Activated B cell treated with CpG ODN at 0.5 μM for 24 hours (primary cell): ENCODE measurements around the gene CNTFR. TPM values are rescaled to one million over a fixed set of nuclear protein-coding genes. Genes with fewer than 3 reads are reported as not detected.

Experiments used
- ATAC-seq: fragments of 200-7000 bp; cut with Tn5 transposase; one replicate; pipeline ENCODE4 v1.10.0; 2021; ENCODE audit warnings: low read depth, mild to moderate bottlenecking, moderate library complexity
- CTCF ChIA-PET: fragments of 350-600 bp; sonication (Branson Sonifier 250); formaldehyde crosslinking; loops from one replicate; lab custom pipeline; 2021; ENCODE audit warnings: antibody characterized with exemption; lab: Charles Lee
- POLR2A ChIA-PET: fragments of 350-600 bp; sonication (Branson Sonifier 250); formaldehyde crosslinking; loops from one replicate; lab custom pipeline; 2021; ENCODE audit warnings: antibody characterized with exemption; lab: Charles Lee
- DNase-seq: peaks from one replicate; pipeline ENCODE4 v3.0.0; 2022
- H3K27ac Mint-ChIP-seq: one replicate; pipeline ENCODE4 v1.8.0; 2020; ENCODE audit warnings: mixed read lengths
- H3K27me3 Mint-ChIP-seq: one replicate; pipeline ENCODE4 v1.8.0; 2021; ENCODE audit warnings: mixed read lengths
- H3K36me3 Mint-ChIP-seq: one replicate; pipeline ENCODE4 v1.8.0; 2021; ENCODE audit warnings: low read depth, mixed read lengths
- H3K4me1 Mint-ChIP-seq: one replicate; pipeline ENCODE4 v1.8.0; 2021; ENCODE audit warnings: mixed read lengths
- H3K4me3 Mint-ChIP-seq: one replicate; pipeline ENCODE4 v1.8.0; 2020; ENCODE audit warnings: mild to moderate bottlenecking, mixed read lengths
- H3K9me3 Mint-ChIP-seq: one replicate; pipeline ENCODE4 v1.8.0; 2020; ENCODE audit warnings: mixed read lengths
- intact Hi-C: fragments of 100-400 bp; cut with micrococcal nuclease; formaldehyde crosslinking; loops from one replicate; pipeline ENCODE4 v1.15.1; 2024
- total RNA-seq: library from RNA; stranded (reverse); gene quantifications from 2 replicates; pipeline ENCODE4 v1.2.3, GENCODE V29; 2022
- TF ChIP-seq, protein P1 (sequence below): fragments of 200-600 bp; IDR thresholded peaks from one replicate; pipeline ENCODE4 v1.8.0; 2022; ENCODE audit warnings: antibody characterized with exemption, mild to moderate bottlenecking

CNTFR gene
- total RNA-seq, 1 donor from 2014 or later, result not detected

DNA sequence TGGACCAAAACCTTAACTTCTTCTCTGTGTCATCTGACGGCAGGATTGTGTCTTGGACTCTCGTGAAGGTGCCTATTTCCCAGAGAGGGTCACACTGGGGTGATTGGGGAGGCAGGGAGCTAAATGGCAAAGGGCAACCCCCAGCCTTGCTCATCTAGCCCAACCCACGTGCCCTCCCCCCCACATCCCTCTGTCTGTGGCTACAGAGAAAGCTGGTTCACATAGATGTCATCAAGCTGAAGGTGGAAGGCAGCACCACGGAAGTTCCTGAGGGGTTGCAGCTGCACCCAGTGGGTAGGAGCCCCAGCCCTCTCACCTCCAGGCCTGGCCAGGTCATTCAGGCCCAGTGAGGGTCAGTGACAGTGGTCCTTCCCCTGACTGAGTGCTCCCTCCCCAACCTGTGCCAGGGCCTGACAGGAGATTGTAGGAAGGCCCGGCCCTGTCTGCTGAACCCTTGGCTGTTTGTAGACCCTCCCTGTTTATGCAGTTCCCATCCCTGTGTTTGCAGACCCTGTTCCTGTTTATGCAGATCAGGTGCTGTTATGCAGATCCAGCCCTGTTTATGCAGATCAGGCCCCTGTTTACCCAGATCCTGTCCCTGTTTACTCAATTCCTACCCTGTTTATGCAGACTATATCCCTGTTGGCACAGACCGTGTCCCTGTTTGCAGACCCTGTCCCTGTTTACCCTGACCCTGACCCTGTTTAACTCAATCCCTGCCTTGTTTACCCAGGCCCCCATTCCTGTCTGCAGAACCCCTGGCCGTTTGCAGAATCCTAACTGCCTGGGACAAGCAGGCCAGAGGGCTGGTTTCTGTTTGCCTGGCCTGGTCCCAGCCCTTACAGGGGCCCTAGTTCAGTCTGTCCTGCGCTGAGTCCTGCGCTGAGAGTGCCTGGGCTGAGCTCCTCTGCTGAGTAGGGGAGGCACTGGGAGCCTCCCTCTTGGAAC lies 77.1 kb downstream of the CNTFR start:
- ChIA-PET POLR2A (no interaction called here), CTCF (interaction anchor here (1.4 kb wide), 1 partner anchor 108 kb away, joined by 3 read pairs; no protein-coding TSS in a partner anchor)
- Mint-ChIP-seq H3K4me3 (no peak overlapping the region), H3K27ac (no peak overlapping the region), H3K9me3 (no peaks in the 10 kb centered on the region), H3K27me3 (peaks cover 1% of the 10 kb centered on the region), H3K4me1 (no peaks in the 10 kb centered on the region), H3K36me3 (no peaks in the 10 kb centered on the region)
- ATAC-seq (no peak), DNase-seq (no peak)
- intact Hi-C loops, result no loop called here
- TF ChIP-seq, protein P1, sequence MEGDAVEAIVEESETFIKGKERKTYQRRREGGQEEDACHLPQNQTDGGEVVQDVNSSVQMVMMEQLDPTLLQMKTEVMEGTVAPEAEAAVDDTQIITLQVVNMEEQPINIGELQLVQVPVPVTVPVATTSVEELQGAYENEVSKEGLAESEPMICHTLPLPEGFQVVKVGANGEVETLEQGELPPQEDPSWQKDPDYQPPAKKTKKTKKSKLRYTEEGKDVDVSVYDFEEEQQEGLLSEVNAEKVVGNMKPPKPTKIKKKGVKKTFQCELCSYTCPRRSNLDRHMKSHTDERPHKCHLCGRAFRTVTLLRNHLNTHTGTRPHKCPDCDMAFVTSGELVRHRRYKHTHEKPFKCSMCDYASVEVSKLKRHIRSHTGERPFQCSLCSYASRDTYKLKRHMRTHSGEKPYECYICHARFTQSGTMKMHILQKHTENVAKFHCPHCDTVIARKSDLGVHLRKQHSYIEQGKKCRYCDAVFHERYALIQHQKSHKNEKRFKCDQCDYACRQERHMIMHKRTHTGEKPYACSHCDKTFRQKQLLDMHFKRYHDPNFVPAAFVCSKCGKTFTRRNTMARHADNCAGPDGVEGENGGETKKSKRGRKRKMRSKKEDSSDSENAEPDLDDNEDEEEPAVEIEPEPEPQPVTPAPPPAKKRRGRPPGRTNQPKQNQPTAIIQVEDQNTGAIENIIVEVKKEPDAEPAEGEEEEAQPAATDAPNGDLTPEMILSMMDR, result no peak

DNA sequence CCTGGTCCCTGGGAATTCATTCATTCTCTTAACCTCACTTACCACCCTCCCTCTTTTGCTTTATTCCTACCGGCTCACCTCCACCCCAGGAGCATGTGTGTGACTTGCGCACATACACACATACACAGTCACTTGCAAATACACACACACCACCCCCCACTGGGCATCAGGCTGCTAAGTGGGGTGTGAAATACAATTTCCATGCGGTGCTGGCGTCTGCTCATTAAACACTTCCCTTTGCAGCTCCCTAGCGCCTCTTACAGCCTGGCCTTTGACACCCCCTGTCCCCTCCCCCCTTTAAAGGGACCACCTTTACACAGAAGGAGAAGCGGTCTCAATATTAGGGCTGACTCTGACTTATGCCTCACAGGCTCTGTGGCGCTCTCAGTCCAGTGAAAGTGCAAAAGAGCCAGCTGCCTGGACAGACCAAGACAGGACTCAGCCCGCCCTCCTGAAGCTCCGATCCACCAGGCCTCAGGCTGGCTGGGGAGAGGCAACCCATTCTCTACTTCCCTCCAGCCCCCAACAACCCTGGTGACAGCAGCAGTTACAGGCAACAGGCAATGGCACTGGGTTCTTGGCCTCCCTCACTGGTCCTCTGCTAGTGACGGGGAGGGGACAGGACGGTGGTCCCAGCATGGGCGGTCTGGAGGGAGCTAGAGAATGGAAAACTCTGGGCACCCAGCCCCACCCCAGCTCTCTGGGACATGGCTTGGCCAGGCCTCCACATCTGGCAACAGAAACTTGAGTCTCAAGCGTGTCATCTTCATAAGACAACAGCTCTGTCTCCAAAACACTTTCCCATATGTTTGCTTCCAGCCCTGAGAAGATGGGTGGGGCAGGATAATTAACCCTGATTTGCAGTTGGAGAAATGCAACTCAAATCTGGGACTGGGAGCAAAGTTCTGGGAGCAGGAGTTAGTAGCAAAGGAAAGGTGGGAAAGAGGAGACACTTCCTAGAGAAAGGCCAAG lies 78.7 kb downstream of the CNTFR start:
- TF ChIP-seq, protein P1, result no peak
- ChIA-PET CTCF (no interaction called here), POLR2A (interaction anchor here (0.5 kb wide), 1 partner anchor 165 kb away, joined by 4 read pairs; no protein-coding TSS in a partner anchor)
- Mint-ChIP-seq H3K36me3 (no peaks in the 10 kb centered on the region), H3K4me3 (no peak overlapping the region), H3K27me3 (peaks cover 3% of the 10 kb centered on the region), H3K4me1 (no peaks in the 10 kb centered on the region), H3K9me3 (no peaks in the 10 kb centered on the region), H3K27ac (no peak overlapping the region)
- DNase-seq, result no peak
- intact Hi-C loops, result no loop called here
- no peak for ATAC-seq

DNA sequence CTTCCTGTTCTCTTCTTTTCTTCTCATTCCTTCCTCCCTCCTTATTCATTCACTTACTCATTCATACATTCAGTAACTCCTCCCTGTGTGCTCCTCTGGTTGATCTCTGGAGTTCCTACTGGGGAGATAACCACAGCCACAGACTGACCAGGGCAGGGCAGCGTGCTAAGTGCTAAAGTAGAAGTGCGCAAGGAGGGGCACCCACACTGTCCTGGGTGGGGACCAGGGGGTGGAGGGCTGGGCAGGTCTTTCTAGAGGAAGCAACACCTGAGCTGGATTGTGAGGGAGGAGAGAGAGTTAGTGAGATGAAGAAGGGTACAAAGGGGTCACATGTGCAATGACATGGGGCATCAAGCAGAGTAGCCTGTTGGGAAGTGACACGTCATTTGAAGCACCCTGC lies 80.6 kb downstream of the CNTFR start:
- ATAC-seq, result no peak
- Mint-ChIP-seq H3K9me3 (no peaks in the 10 kb centered on the region), H3K27ac (no peak overlapping the region), H3K4me3 (no peak overlapping the region), H3K27me3 (peaks cover 3% of the 10 kb centered on the region), H3K4me1 (no peaks in the 10 kb centered on the region), H3K36me3 (no peaks in the 10 kb centered on the region)
- CTCF ChIA-PET, result interaction anchor here (1.5 kb wide), 1 partner anchor 11 kb away, joined by 4 read pairs; no protein-coding TSS in a partner anchor
- TF ChIP-seq, protein P1, result no peak
- intact Hi-C loops, result no loop called here
- POLR2A ChIA-PET, result no interaction called here
- DNase-seq, result no peak

- TF ChIP-seq, protein P1, result no peak
- ATAC-seq (no peak), DNase-seq (no peak)
- CTCF ChIA-PET, result interaction anchor here (1.5 kb wide), 1 partner anchor 10 kb away, joined by 4 read pairs; no protein-coding TSS in a partner anchor
- Mint-ChIP-seq H3K36me3 (no peaks in the 10 kb centered on the region), H3K4me3 (no peak overlapping the region), H3K27ac (no peak overlapping the region), H3K4me1 (no peaks in the 10 kb centered on the region), H3K9me3 (no peaks in the 10 kb centered on the region), H3K27me3 (peaks cover 3% of the 10 kb centered on the region)
- POLR2A ChIA-PET, result no interaction called here
- intact Hi-C loops, result no loop called here
These were observed 81.1 kb downstream of the CNTFR start for GRCh38 chr9:34508463-34508862.
